Measurements from ENCODE around the gene PON2.

PON2 gene

DNA sequence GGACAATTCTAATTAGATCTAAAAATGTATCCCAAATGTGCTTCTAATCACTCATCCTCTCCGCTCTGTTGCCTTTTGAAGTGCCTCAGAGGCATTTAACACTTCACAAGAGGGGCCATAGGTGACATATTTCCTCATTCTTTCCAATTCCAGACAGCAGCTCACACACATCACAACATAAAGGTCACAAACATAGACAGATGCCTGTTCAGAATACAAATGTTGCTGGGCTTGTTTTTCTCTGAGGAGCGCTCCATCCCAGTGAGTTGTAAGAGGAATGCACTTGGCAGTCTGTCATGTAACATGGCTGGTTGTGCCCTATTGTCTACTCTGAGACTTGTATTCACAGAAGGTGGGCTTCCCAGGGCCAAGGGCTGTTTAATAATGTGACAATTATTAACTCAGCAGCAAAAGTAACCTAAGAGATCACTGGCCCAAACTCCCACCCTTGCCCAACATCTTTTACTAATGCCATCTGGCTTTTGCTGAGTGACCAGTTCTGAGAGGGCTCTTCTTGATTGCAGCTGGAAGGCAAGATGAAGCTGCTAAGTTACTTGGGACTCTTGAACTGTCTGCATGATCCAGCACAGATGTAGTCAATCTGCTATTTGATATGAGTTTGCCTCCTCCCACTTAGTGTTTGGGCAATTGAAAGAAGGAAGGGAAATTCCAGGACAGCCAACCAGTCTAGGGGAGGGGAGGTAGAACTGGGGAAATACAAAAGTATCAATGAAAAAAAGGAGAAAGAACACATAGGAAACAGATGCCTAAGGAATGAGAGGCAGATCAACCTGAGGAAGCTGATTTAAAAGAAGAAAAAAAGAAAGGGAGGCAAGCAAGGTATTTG, 13.6 kb downstream of the PON2 start:
- TF ChIP-seq ELF4 (IDR thresholded peaks at IDR 0.05), result no peak
- no peak for TF ChIP-seq ZNF384 (IDR thresholded peaks at IDR 0.05)
- TF ChIP-seq, protein P1, sequence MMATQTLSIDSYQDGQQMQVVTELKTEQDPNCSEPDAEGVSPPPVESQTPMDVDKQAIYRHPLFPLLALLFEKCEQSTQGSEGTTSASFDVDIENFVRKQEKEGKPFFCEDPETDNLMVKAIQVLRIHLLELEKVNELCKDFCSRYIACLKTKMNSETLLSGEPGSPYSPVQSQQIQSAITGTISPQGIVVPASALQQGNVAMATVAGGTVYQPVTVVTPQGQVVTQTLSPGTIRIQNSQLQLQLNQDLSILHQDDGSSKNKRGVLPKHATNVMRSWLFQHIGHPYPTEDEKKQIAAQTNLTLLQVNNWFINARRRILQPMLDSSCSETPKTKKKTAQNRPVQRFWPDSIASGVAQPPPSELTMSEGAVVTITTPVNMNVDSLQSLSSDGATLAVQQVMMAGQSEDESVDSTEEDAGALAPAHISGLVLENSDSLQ (IDR thresholded peaks at IDR 0.05), result no peak
- no peak for TF ChIP-seq BHLHE40 (IDR thresholded peaks at IDR 0.05; ENCODE audit: borderline replicate concordance)
- no peak for TF ChIP-seq L3MBTL2 (conservative IDR thresholded peaks at IDR 0.05)
- TF ChIP-seq HDGF (IDR thresholded peaks at IDR 0.05; ENCODE audit: borderline replicate concordance), result no peak
- DNase-seq (ENCODE audit: extremely low spot score), result no peak
- ChIA-PET CTCF (interaction anchor here (0.6 kb wide), 1 partner anchor 39 kb away, joined by 3 read pairs; no protein-coding TSS in a partner anchor), POLR2A (no interaction called here)

GRCh38 chr7:95412075-95412474, 22.8 kb downstream of the PON2 start:
- ChIA-PET CTCF (no interaction called here), POLR2A (no interaction called here)
- DNase-seq (ENCODE audit: extremely low spot score), result no peak
- TF ChIP-seq CTBP1 (IDR thresholded peaks at IDR 0.05; ENCODE audit: borderline replicate concordance), result no peak
- no peak for TF ChIP-seq ARNT (IDR thresholded peaks at IDR 0.05)
- TF ChIP-seq ELF4 (IDR thresholded peaks at IDR 0.05), result no peak
- TF ChIP-seq L3MBTL2 (conservative IDR thresholded peaks at IDR 0.05), result no peak
- TF ChIP-seq LEF1 (IDR thresholded peaks at IDR 0.05; ENCODE audit: borderline replicate concordance), result no peak
- TF ChIP-seq SP1 (IDR thresholded peaks at IDR 0.05), result no peak
- TF ChIP-seq NFRKB (IDR thresholded peaks at IDR 0.05), result no peak
- no peak for TF ChIP-seq ZNF384 (IDR thresholded peaks at IDR 0.05)
- no peak for TF ChIP-seq FOXA1 (IDR thresholded peaks at IDR 0.05)
- TF ChIP-seq BHLHE40 (IDR thresholded peaks at IDR 0.05; ENCODE audit: borderline replicate concordance), result no peak
- TF ChIP-seq TARDBP (IDR thresholded peaks at IDR 0.05), result no peak
- TF ChIP-seq FOXM1 (IDR thresholded peaks at IDR 0.05; ENCODE audit: borderline replicate concordance), result no peak
- TF ChIP-seq, protein P1 (IDR thresholded peaks at IDR 0.05), result no peak
- TF ChIP-seq SUZ12 (IDR thresholded peaks at IDR 0.05), result no peak
- no peak for TF ChIP-seq HDGF (IDR thresholded peaks at IDR 0.05; ENCODE audit: borderline replicate concordance)
- TF ChIP-seq FOXK2 (IDR thresholded peaks at IDR 0.05), result no peak

DNA sequence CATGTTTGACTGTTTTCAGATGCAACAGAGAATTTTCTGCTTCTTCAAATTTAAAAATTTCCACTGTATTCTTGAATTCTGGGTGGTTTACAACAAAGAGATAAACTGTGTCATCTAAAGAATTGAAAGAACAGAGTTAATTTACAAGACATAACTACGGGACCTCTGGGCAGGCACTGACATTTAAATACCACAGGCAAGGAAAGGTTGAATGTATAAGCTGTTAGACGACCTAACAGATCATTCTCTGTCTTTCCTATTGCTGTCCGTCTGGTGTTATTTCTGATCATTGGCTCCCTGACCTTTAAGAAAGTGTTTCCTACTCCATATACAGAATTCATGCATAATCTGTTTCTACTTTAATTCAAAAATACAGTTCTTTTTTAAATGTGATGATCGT, 23.2 kb downstream of the PON2 start:
- TF ChIP-seq L3MBTL2 (conservative IDR thresholded peaks at IDR 0.05) (no peak), ELF4 (IDR thresholded peaks at IDR 0.05) (no peak), FOXM1 (IDR thresholded peaks at IDR 0.05; ENCODE audit: borderline replicate concordance) (no peak), TARDBP (IDR thresholded peaks at IDR 0.05) (no peak), HDGF (IDR thresholded peaks at IDR 0.05; ENCODE audit: borderline replicate concordance) (no peak), FOXK2 (IDR thresholded peaks at IDR 0.05) (no peak), SP1 (IDR thresholded peaks at IDR 0.05) (no peak)
- ChIA-PET CTCF (no interaction called here), POLR2A (no interaction called here)
- no peak for DNase-seq (ENCODE audit: extremely low spot score)

DNA sequence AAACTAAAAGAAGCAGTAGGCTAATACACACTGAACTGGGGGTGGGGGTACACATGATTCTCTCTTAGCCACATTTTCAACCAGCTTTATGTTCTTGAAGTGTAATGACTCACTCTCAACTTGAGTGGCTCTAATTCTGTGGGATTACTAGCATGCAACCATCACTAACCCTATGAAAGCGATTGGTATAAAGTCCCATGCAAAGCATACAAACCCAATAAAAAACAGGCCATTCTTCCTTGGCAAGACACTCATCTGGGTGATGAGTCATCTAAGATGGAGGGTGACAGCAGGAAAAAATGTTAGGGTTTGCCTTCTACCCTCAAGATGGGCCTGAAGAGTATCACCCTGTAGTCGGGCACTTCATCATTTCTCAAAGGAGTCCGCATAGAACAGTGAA, 23.8 kb downstream of the PON2 start:
- TF ChIP-seq TARDBP (IDR thresholded peaks at IDR 0.05) (no peak), SP1 (IDR thresholded peaks at IDR 0.05) (no peak), L3MBTL2 (conservative IDR thresholded peaks at IDR 0.05) (no peak), LEF1 (IDR thresholded peaks at IDR 0.05; ENCODE audit: borderline replicate concordance) (no peak), ZNF384 (IDR thresholded peaks at IDR 0.05) (no peak), NFRKB (IDR thresholded peaks at IDR 0.05) (no peak)
- TF ChIP-seq, protein P1 (IDR thresholded peaks at IDR 0.05), result no peak
- POLR2A ChIA-PET, result no interaction called here
- no peak for DNase-seq (ENCODE audit: extremely low spot score)
- CTCF ChIA-PET, result no interaction called here

DNA sequence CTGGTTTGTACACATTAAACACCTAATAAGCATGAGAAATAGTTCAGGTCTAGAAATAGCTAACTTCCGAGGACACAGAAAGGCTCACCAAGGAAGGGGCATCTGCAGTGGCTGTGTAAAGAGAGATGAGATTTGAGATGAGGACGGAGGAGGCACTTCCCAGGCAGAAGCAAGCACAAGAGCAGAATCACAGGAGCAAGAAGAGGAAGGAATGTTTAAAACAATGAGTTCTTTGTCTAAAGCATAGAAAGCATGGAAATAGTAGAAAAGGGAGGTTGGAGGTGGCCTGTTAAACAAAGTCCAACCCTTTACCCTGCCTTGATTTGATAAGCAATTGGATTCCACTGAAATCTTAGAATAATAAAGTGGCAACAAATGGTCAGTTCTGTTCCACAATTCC, 27.1 kb downstream of the PON2 start:
- POLR2A ChIA-PET, result no interaction called here
- no peak for DNase-seq (ENCODE audit: extremely low spot score)
- TF ChIP-seq ELF4 (IDR thresholded peaks at IDR 0.05) (no peak), NFRKB (IDR thresholded peaks at IDR 0.05) (no peak), SP1 (IDR thresholded peaks at IDR 0.05) (no peak), HDGF (IDR thresholded peaks at IDR 0.05; ENCODE audit: borderline replicate concordance) (no peak), BHLHE40 (IDR thresholded peaks at IDR 0.05; ENCODE audit: borderline replicate concordance) (no peak), FOXK2 (IDR thresholded peaks at IDR 0.05) (no peak), L3MBTL2 (conservative IDR thresholded peaks at IDR 0.05) (no peak), FOXA1 (IDR thresholded peaks at IDR 0.05) (no peak), ZNF384 (IDR thresholded peaks at IDR 0.05) (no peak), ARNT (IDR thresholded peaks at IDR 0.05) (no peak)
- TF ChIP-seq, protein P1 (IDR thresholded peaks at IDR 0.05), result no peak
- CTCF ChIA-PET, result no interaction called here

- TF ChIP-seq HDGF (IDR thresholded peaks at IDR 0.05; ENCODE audit: borderline replicate concordance) (no peak), FOXK2 (IDR thresholded peaks at IDR 0.05) (no peak), SUZ12 (IDR thresholded peaks at IDR 0.05) (no peak), ELF4 (IDR thresholded peaks at IDR 0.05) (no peak), LEF1 (IDR thresholded peaks at IDR 0.05; ENCODE audit: borderline replicate concordance) (no peak), ARNT (IDR thresholded peaks at IDR 0.05) (no peak), BHLHE40 (IDR thresholded peaks at IDR 0.05; ENCODE audit: borderline replicate concordance) (no peak), L3MBTL2 (conservative IDR thresholded peaks at IDR 0.05) (no peak), SP1 (IDR thresholded peaks at IDR 0.05) (no peak), CTBP1 (IDR thresholded peaks at IDR 0.05; ENCODE audit: borderline replicate concordance) (no peak), ZNF384 (IDR thresholded peaks at IDR 0.05) (no peak), FOXA1 (IDR thresholded peaks at IDR 0.05) (no peak), FOXM1 (IDR thresholded peaks at IDR 0.05; ENCODE audit: borderline replicate concordance) (no peak), NFRKB (IDR thresholded peaks at IDR 0.05) (no peak), TARDBP (IDR thresholded peaks at IDR 0.05) (no peak)
- TF ChIP-seq, protein P1 (IDR thresholded peaks at IDR 0.05), result no peak
- no peak for DNase-seq (ENCODE audit: extremely low spot score)
- ChIA-PET CTCF (no interaction called here), POLR2A (no interaction called here)
Measured at GRCh38 chr7:95405800-95406199, 29.0 kb downstream of the PON2 start.

Measured in HEK293T (cell line).